ENCODE data around the gene ZNF831.

Gene ZNF831

DNA sequence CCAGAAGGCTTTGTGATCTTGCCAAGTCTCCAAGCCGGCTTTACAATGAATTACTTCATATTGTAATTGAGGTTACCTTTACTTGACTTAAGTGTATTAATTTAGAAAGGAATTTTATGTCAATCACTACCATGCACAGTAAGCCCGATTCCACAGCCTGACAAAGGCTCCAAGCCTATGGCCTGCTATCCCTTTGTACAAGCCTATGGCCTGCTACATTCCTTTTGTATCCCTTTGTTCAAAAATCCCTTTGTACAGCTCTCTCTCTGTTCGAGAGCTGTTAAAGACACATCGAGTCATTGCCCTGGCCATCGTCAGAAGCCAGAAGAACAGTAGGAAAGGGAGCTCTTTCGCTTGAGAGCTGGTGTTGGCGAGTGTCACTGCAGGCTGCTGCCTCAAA is 134.1 kb downstream of the ZNF831 start:
- Histone ChIP-seq H3K9me3 (ENCODE audit: control insufficient read depth in 2 of 2, low read length in 2 of 2) (no peaks in the 10 kb centered on the region), H3K4me3 (ENCODE audit: low read length in 2 of 2) (no peak overlapping the region), H3K9ac (ENCODE audit: low read depth in 1 of 2, low read length in 2 of 2) (no peak overlapping the region), H3K4me1 (ENCODE audit: control insufficient read depth in 2 of 2, insufficient read depth in 2 of 2, low read length in 2 of 2) (peaks cover 6 to 13% of the 10 kb centered on the region in 2 donors), H3K36me3 (ENCODE audit: control insufficient read depth in 2 of 2, insufficient read depth in 2 of 2, low read length in 2 of 2) (peaks cover 0 to 3% of the 10 kb centered on the region in 2 donors), H3K27ac (ENCODE audit: low read depth in 2 of 2, low read length in 2 of 2) (no peak overlapping the region), H3K27me3 (ENCODE audit: control insufficient read depth in 2 of 2, insufficient read depth in 2 of 2, low read length in 2 of 2) (peaks cover 5% of the 10 kb centered on the region in 2 donors)

DNA sequence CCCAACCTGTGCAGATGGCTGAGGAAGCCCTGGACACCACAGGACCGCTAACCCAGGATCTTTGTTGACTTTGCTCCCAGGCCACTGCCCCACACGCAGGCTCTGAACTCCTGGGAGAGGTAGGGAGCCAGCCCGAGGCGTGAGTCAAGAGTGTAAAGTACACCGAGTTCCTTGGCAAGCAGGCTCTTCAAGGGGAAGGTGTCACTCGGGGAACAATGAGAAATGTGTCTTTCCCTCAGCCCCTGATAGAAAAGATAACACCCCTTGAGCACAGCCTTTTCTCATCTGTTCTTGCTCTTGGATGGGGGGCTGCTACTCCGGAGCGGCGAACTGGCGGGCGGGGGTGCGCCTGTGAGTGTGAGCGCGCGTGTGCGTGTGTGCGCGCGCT is 136.3 kb downstream of the ZNF831 start:
- Histone ChIP-seq H3K36me3 (ENCODE audit: control insufficient read depth in 2 of 2, insufficient read depth in 2 of 2, low read length in 2 of 2) (peaks cover 3% of the 10 kb centered on the region in 2 donors), H3K4me3 (ENCODE audit: low read length in 2 of 2) (peak overlapping the region; percentile 48 to 62), H3K9ac (ENCODE audit: low read depth in 1 of 2, low read length in 2 of 2) (peak overlapping the region in 1 of 2 donors; percentile 39), H3K27me3 (ENCODE audit: control insufficient read depth in 2 of 2, insufficient read depth in 2 of 2, low read length in 2 of 2) (peaks cover 0 to 5% of the 10 kb centered on the region in 2 donors), H3K9me3 (ENCODE audit: control insufficient read depth in 2 of 2, low read length in 2 of 2) (no peaks in the 10 kb centered on the region), H3K27ac (ENCODE audit: low read depth in 2 of 2, low read length in 2 of 2) (peak overlapping the region; percentile 84), H3K4me1 (ENCODE audit: control insufficient read depth in 2 of 2, insufficient read depth in 2 of 2, low read length in 2 of 2) (peaks cover 6 to 13% of the 10 kb centered on the region in 2 donors)

DNA sequence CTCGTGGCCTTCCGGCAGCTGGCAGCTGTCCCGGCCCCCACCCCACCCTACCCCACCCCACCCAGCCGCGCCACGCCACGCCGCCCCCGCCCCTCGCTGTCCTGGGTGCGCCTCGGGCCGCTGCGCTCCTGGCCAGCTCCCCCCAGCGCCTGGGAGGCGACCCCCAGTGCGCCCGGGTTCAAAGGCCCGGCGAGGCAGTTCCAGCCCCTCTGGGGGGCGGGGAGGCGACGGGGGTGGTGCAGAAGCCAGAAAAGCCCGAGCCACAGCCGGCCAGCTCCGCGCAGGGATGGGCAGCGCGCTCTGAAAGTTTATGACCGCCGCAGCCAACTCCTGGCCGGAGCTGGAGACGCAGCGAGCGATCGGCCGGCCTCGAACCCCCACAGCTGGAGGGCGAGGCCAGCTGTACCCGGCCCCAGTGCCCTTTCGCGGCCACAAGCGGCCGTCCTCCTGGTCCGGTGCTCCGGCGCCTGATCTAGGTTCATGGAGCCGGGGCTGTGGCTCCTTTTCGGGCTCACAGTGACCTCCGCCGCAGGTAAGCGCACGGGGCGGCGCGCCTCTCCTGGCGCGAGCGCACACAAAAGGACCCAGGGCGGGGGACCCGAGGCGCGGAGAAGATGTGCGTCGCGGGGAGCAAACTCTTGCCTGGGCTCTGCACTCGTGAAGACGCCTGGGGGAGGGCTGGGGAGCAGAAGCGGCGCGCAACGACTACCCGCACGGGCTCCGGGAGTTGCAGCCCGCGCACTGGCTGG is 136.9 kb downstream of the ZNF831 start, which contains the start of gene EDN3:
TSS of gene EDN3 (plus strand) at position 279 of the 749 bp plus-strand sequence. CDS start at position 481, 202 bp downstream.
- H3K4me3 ChIP-seq (ENCODE audit: low read length in 2 of 2): peak within 1 kb of the TSS; percentile 61 to 72
- peak within 1 kb of the TSS; percentile 84 for H3K27ac ChIP-seq (ENCODE audit: low read depth in 2 of 2, low read length in 2 of 2)
- H3K36me3 ChIP-seq (ENCODE audit: control insufficient read depth in 2 of 2, insufficient read depth in 2 of 2, low read length in 2 of 2): peaks cover 3 to 6% of the 10 kb centered on the region in 2 donors
- peaks cover 6 to 13% of the 10 kb centered on the region in 2 donors for H3K4me1 ChIP-seq (ENCODE audit: control insufficient read depth in 2 of 2, insufficient read depth in 2 of 2, low read length in 2 of 2)
- H3K9ac ChIP-seq (ENCODE audit: low read depth in 1 of 2, low read length in 2 of 2): peak within 1 kb of the TSS in 1 of 2 donors; percentile 76
- peaks cover 0 to 5% of the 10 kb centered on the region in 2 donors for H3K27me3 ChIP-seq (ENCODE audit: control insufficient read depth in 2 of 2, insufficient read depth in 2 of 2, low read length in 2 of 2)
- H3K9me3 ChIP-seq (ENCODE audit: control insufficient read depth in 2 of 2, low read length in 2 of 2): no peaks in the 10 kb centered on the region

DNA sequence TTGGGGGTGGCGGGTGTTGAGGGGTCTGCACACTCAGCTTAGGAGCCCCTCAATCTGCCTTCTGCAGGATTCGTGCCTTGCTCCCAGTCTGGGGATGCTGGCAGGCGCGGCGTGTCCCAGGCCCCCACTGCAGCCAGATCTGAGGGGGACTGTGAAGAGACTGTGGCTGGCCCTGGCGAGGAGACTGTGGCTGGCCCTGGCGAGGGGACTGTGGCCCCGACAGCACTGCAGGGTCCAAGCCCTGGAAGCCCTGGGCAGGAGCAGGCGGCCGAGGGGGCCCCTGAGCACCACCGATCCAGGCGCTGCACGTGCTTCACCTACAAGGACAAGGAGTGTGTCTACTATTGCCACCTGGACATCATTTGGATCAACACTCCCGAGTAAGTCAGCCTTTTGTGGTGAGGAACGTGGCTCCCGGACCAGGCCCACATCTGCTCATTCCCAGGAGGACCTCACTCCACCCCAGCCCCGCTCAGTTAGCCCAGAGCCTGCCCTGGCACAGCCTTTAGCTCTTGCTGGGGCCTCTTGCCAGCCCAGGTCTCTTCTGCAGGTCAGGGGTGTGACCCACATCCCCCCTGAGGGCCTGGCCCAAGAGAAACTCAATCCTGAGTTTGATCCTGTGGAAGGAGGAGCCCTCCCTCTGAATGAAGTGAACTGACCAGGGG is 137.9 kb downstream of the ZNF831 start:
- Histone ChIP-seq H3K9me3 (ENCODE audit: control insufficient read depth in 2 of 2, low read length in 2 of 2) (no peaks in the 10 kb centered on the region), H3K9ac (ENCODE audit: low read depth in 1 of 2, low read length in 2 of 2) (peak overlapping the region in 1 of 2 donors; percentile 76), H3K4me1 (ENCODE audit: control insufficient read depth in 2 of 2, insufficient read depth in 2 of 2, low read length in 2 of 2) (peaks cover 6 to 13% of the 10 kb centered on the region in 2 donors), H3K27ac (ENCODE audit: low read depth in 2 of 2, low read length in 2 of 2) (no peak overlapping the region), H3K36me3 (ENCODE audit: control insufficient read depth in 2 of 2, insufficient read depth in 2 of 2, low read length in 2 of 2) (peaks cover 3 to 8% of the 10 kb centered on the region in 2 donors), H3K27me3 (ENCODE audit: control insufficient read depth in 2 of 2, insufficient read depth in 2 of 2, low read length in 2 of 2) (peaks cover 0 to 5% of the 10 kb centered on the region in 2 donors), H3K4me3 (ENCODE audit: low read length in 2 of 2) (peak overlapping the region; percentile 61 to 72)

DNA sequence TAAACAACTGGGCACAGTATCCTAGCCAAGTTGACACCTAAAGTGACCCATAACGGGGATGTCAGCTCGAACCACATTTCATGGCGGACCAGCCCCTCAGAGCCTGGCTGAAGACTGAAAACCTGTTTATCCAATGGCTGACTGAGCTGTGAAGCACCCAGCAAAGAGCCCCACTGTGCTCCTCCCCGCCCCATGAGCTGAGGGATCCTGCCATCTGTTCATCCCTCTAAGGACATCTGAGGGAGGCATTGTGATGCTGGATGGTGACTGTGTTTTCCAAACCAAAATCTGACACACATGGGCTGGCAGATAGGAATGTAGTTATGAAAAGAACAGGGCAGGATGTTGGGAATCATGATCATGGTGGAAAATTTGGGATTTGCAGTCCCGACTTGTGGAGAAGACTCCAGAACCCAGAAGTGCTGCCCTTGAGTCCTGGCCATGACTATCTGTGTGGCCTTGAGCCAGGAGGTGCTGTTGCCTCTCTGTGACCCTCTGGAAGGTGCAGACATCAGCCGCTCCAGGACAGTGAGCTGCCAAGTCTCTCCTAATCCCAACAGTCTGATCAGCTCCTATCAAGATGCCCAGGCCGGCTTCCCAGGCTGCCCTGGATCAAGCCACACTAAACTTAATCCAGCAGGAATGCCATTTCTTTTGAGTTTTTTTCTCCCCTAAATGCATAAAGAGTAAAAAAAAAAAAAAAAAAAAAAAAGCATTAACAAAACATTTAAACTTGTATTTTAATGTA is 142.5 kb downstream of the ZNF831 start:
- H3K27ac ChIP-seq (ENCODE audit: low read depth in 2 of 2, low read length in 2 of 2): no peak overlapping the region
- no peaks in the 10 kb centered on the region for H3K9me3 ChIP-seq (ENCODE audit: control insufficient read depth in 2 of 2, low read length in 2 of 2)
- peaks cover 24 to 27% of the 10 kb centered on the region in 2 donors for H3K4me1 ChIP-seq (ENCODE audit: control insufficient read depth in 2 of 2, insufficient read depth in 2 of 2, low read length in 2 of 2)
- no peak overlapping the region for H3K4me3 ChIP-seq (ENCODE audit: low read length in 2 of 2)
- peaks cover 0 to 2% of the 10 kb centered on the region in 2 donors for H3K27me3 ChIP-seq (ENCODE audit: control insufficient read depth in 2 of 2, insufficient read depth in 2 of 2, low read length in 2 of 2)
- H3K9ac ChIP-seq (ENCODE audit: low read depth in 1 of 2, low read length in 2 of 2): no peak overlapping the region
- peaks cover 3 to 8% of the 10 kb centered on the region in 2 donors for H3K36me3 ChIP-seq (ENCODE audit: control insufficient read depth in 2 of 2, insufficient read depth in 2 of 2, low read length in 2 of 2)

DNA sequence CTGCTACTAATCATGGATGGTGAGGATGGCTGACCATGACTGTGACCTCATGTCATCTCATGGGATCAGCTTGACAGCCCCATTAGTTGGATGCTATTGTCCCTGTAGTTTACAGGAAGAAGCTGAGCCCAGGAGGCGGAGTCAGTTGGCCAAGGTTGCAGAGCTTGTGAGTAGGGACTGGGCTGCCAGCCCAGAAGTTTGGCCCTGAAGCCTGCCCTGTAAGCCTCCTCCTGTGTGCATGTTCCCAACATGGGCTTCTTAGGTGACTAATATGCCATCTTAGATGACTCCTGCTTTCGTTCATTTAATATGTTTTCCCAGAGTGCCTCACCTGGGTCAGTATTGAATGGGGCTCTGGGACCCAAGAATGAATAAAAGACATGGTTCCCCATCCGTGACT is 143.6 kb downstream of the ZNF831 start:
- Histone ChIP-seq H3K27me3 (ENCODE audit: control insufficient read depth in 2 of 2, insufficient read depth in 2 of 2, low read length in 2 of 2) (peaks cover 0 to 2% of the 10 kb centered on the region in 2 donors), H3K27ac (ENCODE audit: low read depth in 2 of 2, low read length in 2 of 2) (peak overlapping the region in 1 of 2 donors; percentile 34), H3K36me3 (ENCODE audit: control insufficient read depth in 2 of 2, insufficient read depth in 2 of 2, low read length in 2 of 2) (peaks cover 3 to 7% of the 10 kb centered on the region in 2 donors), H3K4me3 (ENCODE audit: low read length in 2 of 2) (no peak overlapping the region), H3K9ac (ENCODE audit: low read depth in 1 of 2, low read length in 2 of 2) (no peak overlapping the region), H3K9me3 (ENCODE audit: control insufficient read depth in 2 of 2, low read length in 2 of 2) (no peaks in the 10 kb centered on the region), H3K4me1 (ENCODE audit: control insufficient read depth in 2 of 2, insufficient read depth in 2 of 2, low read length in 2 of 2) (peaks cover 22 to 24% of the 10 kb centered on the region in 2 donors)

Data from mucosa of rectum (tissue), 2 donors.